ENCODE results near the gene NPRL2. TPM values are rescaled to one million over a fixed set of nuclear protein-coding genes. Genes with fewer than 3 reads are reported as not detected.

The NPRL2 gene
- total and polyA plus RNA-seq, 2 experiments from 2014 or later = 22.3 to 27.7 TPM

GRCh38 chr3:50316657-50317242, 33.8 kb downstream of the NPRL2 start (continued):
- TF ChIP-seq JUNB (IDR thresholded peaks at IDR 0.05; ENCODE audit: unreplicated experiment) = no peak
- TF ChIP-seq, protein P1, sequence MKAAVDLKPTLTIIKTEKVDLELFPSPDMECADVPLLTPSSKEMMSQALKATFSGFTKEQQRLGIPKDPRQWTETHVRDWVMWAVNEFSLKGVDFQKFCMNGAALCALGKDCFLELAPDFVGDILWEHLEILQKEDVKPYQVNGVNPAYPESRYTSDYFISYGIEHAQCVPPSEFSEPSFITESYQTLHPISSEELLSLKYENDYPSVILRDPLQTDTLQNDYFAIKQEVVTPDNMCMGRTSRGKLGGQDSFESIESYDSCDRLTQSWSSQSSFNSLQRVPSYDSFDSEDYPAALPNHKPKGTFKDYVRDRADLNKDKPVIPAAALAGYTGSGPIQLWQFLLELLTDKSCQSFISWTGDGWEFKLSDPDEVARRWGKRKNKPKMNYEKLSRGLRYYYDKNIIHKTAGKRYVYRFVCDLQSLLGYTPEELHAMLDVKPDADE (IDR thresholded peaks at IDR 0.05) = no peak
- TF ChIP-seq, protein P2, sequence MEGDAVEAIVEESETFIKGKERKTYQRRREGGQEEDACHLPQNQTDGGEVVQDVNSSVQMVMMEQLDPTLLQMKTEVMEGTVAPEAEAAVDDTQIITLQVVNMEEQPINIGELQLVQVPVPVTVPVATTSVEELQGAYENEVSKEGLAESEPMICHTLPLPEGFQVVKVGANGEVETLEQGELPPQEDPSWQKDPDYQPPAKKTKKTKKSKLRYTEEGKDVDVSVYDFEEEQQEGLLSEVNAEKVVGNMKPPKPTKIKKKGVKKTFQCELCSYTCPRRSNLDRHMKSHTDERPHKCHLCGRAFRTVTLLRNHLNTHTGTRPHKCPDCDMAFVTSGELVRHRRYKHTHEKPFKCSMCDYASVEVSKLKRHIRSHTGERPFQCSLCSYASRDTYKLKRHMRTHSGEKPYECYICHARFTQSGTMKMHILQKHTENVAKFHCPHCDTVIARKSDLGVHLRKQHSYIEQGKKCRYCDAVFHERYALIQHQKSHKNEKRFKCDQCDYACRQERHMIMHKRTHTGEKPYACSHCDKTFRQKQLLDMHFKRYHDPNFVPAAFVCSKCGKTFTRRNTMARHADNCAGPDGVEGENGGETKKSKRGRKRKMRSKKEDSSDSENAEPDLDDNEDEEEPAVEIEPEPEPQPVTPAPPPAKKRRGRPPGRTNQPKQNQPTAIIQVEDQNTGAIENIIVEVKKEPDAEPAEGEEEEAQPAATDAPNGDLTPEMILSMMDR (conservative IDR thresholded peaks at IDR 0.05; ENCODE audit: low read depth in 2 of 2) = no peak
- no peak for TF ChIP-seq EZH2phosphoT487 (IDR thresholded peaks at IDR 0.05; ENCODE audit: unreplicated experiment)
- no peak for TF ChIP-seq REST (IDR thresholded peaks at IDR 0.05; ENCODE audit: unreplicated experiment)
- no peak for TF ChIP-seq ZNF331 (CRISPR knock-in tag; IDR thresholded peaks at IDR 0.05; ENCODE audit: low read depth)
- no peak for TF ChIP-seq ZNF114 (CRISPR knock-in tag; IDR thresholded peaks at IDR 0.05)
- TF ChIP-seq NANOG (IDR thresholded peaks at IDR 0.05; ENCODE audit: borderline replicate concordance) = no peak
- TF ChIP-seq EZH2 (IDR thresholded peaks at IDR 0.05; ENCODE audit: low read depth, unreplicated experiment) = no peak
- no peak for TF ChIP-seq STAT1 (IDR thresholded peaks at IDR 0.05; ENCODE audit: unreplicated experiment)

DNA sequence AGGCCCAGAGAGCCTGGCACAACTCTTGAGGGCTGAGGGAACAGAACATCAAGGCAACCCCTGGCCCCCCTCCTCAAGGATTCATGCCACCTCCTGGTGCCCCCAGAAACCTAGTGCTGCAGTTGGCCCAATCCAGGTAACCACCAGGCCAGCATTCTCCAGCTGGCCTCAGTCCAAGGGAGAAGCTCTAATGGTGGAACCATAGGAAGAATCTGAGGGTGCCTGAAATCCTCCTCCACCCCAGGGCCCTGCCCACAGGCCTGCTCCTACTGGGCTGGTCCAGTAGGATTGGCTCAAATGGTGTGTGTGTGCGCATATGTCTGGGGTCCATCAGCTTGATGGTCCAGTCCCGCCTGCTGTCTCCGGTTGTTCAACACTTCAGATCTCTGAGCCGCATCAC, 35.8 kb downstream of the NPRL2 start:
- no peak overlapping the region for H3K4me3 Mint-ChIP-seq
- H3K4me2 ChIP-seq = no peak overlapping the region
- TF ChIP-seq ZNF331 (CRISPR knock-in tag; IDR thresholded peaks at IDR 0.05; ENCODE audit: low read depth) (no peak), POLR2AphosphoS5 (IDR thresholded peaks at IDR 0.05; ENCODE audit: low read depth) (no peak), REST (IDR thresholded peaks at IDR 0.05; ENCODE audit: unreplicated experiment) (no peak), EZH2phosphoT487 (IDR thresholded peaks at IDR 0.05; ENCODE audit: unreplicated experiment) (no peak), CREB1 (CRISPR knock-in tag; IDR thresholded peaks at IDR 0.05; ENCODE audit: low read depth) (no peak), ZNF114 (CRISPR knock-in tag; IDR thresholded peaks at IDR 0.05) (no peak), NANOG (IDR thresholded peaks at IDR 0.05; ENCODE audit: borderline replicate concordance) (no peak), STAT1 (IDR thresholded peaks at IDR 0.05; ENCODE audit: unreplicated experiment) (no peak)
- TF ChIP-seq, protein P1 (IDR thresholded peaks at IDR 0.05) = no peak

More for the DNA sequence above, 35.8 kb downstream of the NPRL2 start:
- Histone ChIP-seq H3K79me2 (replicated peaks; ENCODE audit: insufficient read depth) (peaks cover 15% of the 10 kb centered on the region), H3F3A (replicated peaks; ENCODE audit: low read depth) (0 out of 2 replicates have a peak, but pooled peaks cover 6% of the 10 kb centered on the region), H3K4me1 (ENCODE audit: insufficient read depth) (no peaks in the 10 kb centered on the region; the same call in 1 of the 2 replicates), H2AFZ (no peak overlapping the region), H3K4me3 (no peak overlapping the region), H3K27ac (ENCODE audit: low read depth) (no peak overlapping the region), H4K20me1 (replicated peaks; ENCODE audit: insufficient read depth) (peaks cover under 1% of the 10 kb centered on the region; the same call in 1 of the 2 replicates), H3K9me2 (ENCODE audit: insufficient read depth) (no peaks in the 10 kb centered on the region), H3K36me3 (ENCODE audit: insufficient read depth) (peaks cover 8% of the 10 kb centered on the region), H3K27me3 (ENCODE audit: insufficient read depth) (no peaks in the 10 kb centered on the region)
- ATAC-seq (no peak), DNase-seq (ENCODE audit: low spot score) (no peak)
- peaks cover 24% of the 10 kb centered on the region for H3K9me3 Mint-ChIP-seq
- peaks cover 7% of the 10 kb centered on the region for H3K27me3 Mint-ChIP-seq (ENCODE audit: insufficient read depth, low read depth, poor library complexity)
- no peak overlapping the region for H3K27ac Mint-ChIP-seq
- peaks cover 14% of the 10 kb centered on the region for H3K4me1 Mint-ChIP-seq
- peaks cover 66% of the 10 kb centered on the region for H3K36me3 Mint-ChIP-seq (ENCODE audit: low read depth)
